ENCODE results near the gene DUSP22. TPM values are rescaled to one million over a fixed set of nuclear protein-coding genes. Genes with fewer than 3 reads are reported as not detected.

DUSP22 gene
- polyA plus RNA-seq, 3 donors = 107 to 120 (median 117) TPM

DNA sequence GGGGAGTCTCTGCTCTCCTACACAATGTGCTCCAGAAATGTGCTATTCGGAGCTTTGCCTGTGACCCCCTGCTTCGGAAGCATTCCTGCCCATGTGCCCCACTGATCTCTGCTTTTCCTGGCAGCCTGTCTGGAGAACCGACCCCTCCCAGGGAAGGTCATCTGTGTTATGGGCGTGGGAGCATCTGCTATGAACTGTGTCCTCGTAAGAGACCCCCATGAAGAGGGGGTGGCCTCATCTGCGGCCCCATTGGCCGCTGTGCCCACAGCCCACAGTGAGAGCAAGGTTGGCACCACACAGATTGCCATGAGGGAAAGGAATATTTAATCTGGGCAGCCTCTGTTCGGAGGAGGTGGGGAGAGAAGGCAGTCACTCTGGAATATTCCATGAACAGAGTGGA, 66.6 kb downstream of the DUSP22 start:
- H3K79me2 ChIP-seq (ENCODE audit: insufficient read depth, low read length) = no peaks in the 10 kb centered on the region
- peaks cover 4 to 31% (median 17%) of the 10 kb centered on the region in 7 donors for H3K9me3 Mint-ChIP-seq
- DNase-seq = no peak
- peaks cover 25 to 33% of the 10 kb centered on the region in 2 donors for H3K4me1 ChIP-seq (ENCODE audit: control insufficient read depth in 1 of 2, insufficient read depth in 2 of 2, low read length in 2 of 2)
- no peak overlapping the region for H3K9ac ChIP-seq (ENCODE audit: insufficient read depth, low read length, poor library complexity, severe bottlenecking)
- intact Hi-C loops (cut with micrococcal nuclease) = no loop called here
- no peak overlapping the region for H3K27ac ChIP-seq (ENCODE audit: low read depth in 1 of 2, low read length in 2 of 2)
- H3K36me3 ChIP-seq (replicated peaks in 1 of 2; ENCODE audit: control insufficient read depth in 1 of 2, insufficient read depth in 2 of 2, low read length in 2 of 2) = no peaks in the 10 kb centered on the region
- no peak overlapping the region for H3K4me2 ChIP-seq (replicated peaks; ENCODE audit: extremely low read depth, low read length, poor library complexity, severe bottlenecking)
- H3K27me3 Mint-ChIP-seq (ENCODE audit: low read depth in 3 of 3) = peaks cover under 1 to 8% (median 5%) of the 10 kb centered on the region in 3 donors
- peaks cover 27% of the 10 kb centered on the region for H3K4me1 Mint-ChIP-seq
- peaks cover 2 to 14% of the 10 kb centered on the region in 2 donors for H3K9me3 ChIP-seq (replicated peaks in 1 of 2; ENCODE audit: control insufficient read depth in 1 of 2, insufficient read depth in 1 of 2, low read length in 2 of 2)
- H3K4me3 Mint-ChIP-seq = no peak overlapping the region
- TF ChIP-seq, protein P1, sequence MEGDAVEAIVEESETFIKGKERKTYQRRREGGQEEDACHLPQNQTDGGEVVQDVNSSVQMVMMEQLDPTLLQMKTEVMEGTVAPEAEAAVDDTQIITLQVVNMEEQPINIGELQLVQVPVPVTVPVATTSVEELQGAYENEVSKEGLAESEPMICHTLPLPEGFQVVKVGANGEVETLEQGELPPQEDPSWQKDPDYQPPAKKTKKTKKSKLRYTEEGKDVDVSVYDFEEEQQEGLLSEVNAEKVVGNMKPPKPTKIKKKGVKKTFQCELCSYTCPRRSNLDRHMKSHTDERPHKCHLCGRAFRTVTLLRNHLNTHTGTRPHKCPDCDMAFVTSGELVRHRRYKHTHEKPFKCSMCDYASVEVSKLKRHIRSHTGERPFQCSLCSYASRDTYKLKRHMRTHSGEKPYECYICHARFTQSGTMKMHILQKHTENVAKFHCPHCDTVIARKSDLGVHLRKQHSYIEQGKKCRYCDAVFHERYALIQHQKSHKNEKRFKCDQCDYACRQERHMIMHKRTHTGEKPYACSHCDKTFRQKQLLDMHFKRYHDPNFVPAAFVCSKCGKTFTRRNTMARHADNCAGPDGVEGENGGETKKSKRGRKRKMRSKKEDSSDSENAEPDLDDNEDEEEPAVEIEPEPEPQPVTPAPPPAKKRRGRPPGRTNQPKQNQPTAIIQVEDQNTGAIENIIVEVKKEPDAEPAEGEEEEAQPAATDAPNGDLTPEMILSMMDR (IDR thresholded peaks at IDR 0.05) = no peak
- no peak overlapping the region for H2AFZ ChIP-seq (ENCODE audit: insufficient read depth, low read depth, low read length, poor library complexity, severe bottlenecking)
- H4K20me1 ChIP-seq (ENCODE audit: insufficient read depth, low read length) = no peaks in the 10 kb centered on the region
- H3K4me3 ChIP-seq (replicated peaks in 1 of 3; ENCODE audit: low read depth in 2 of 3, low read length in 3 of 3) = no peak overlapping the region
- peak overlapping the region in 1 of 7 donors; percentile 50 for H3K27ac Mint-ChIP-seq
- peaks cover 3 to 16% of the 10 kb centered on the region in 2 donors for H3K36me3 Mint-ChIP-seq
- 92% methylated on average over 8 of the region's 8 CpGs for WGBS (ENCODE audit: insufficient coverage)
- H3K27me3 ChIP-seq (ENCODE audit: control insufficient read depth in 2 of 2, insufficient read depth in 2 of 2, low read length in 2 of 2) = no peaks in the 10 kb centered on the region

DNA sequence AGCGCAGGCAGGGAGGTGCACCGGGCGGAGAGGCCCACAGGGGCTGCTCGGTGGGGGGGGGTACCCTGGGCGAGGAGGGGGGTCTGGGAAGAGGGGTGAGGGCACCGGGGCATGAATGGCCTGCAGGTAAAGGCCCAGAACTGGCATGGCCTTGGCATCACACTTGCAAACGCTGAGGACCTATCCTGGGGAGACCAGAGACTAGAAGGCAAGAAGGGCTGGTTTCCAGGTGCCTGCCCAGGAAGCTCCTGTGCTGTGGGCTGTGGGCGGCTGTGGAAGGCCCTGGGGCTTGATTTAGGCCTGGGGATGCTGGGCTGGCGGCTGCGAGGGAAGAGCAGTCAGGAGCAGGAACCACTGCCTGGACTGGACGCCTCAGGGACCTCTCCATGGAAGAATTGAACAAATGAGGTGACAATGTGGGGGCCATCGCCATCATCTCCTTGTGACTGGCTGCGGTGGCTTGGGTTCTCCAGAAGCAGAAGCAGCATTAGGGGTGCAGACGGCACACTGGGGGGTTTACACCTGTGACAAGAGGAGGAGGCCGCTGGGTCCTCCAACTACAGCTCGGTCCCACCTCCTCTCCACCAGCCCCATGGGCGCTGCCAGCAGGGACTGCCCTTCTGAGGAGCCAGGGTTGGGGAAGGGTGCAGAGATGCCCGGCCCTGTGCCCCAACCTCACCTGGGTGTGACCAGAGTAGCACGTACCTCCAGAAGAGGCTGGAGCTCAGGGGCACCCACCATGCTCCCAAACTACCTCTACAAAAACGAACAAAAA, 67.2 kb downstream of the DUSP22 start:
- Histone ChIP-seq H3K36me3 (replicated peaks in 1 of 2; ENCODE audit: control insufficient read depth in 1 of 2, insufficient read depth in 2 of 2, low read length in 2 of 2) (no peaks in the 10 kb centered on the region), H3K4me3 (replicated peaks in 1 of 3; ENCODE audit: low read depth in 2 of 3, low read length in 3 of 3) (no peak overlapping the region), H3K27ac (ENCODE audit: low read depth in 1 of 2, low read length in 2 of 2) (no peak overlapping the region), H3K9me3 (replicated peaks in 1 of 2; ENCODE audit: control insufficient read depth in 1 of 2, insufficient read depth in 1 of 2, low read length in 2 of 2) (peaks cover 8 to 20% of the 10 kb centered on the region in 2 donors), H3K9ac (ENCODE audit: insufficient read depth, low read length, poor library complexity, severe bottlenecking) (no peak overlapping the region), H3K79me2 (ENCODE audit: insufficient read depth, low read length) (no peaks in the 10 kb centered on the region), H3K4me2 (replicated peaks; ENCODE audit: extremely low read depth, low read length, poor library complexity, severe bottlenecking) (no peak overlapping the region), H4K20me1 (ENCODE audit: insufficient read depth, low read length) (no peaks in the 10 kb centered on the region), H2AFZ (ENCODE audit: insufficient read depth, low read depth, low read length, poor library complexity, severe bottlenecking) (no peak overlapping the region), H3K4me1 (ENCODE audit: control insufficient read depth in 1 of 2, insufficient read depth in 2 of 2, low read length in 2 of 2) (peaks cover 25 to 33% of the 10 kb centered on the region in 2 donors), H3K27me3 (ENCODE audit: control insufficient read depth in 2 of 2, insufficient read depth in 2 of 2, low read length in 2 of 2) (no peaks in the 10 kb centered on the region)
- intact Hi-C loops (cut with micrococcal nuclease) = no loop called here
- Mint-ChIP-seq H3K4me3 (no peak overlapping the region), H3K27ac (no peak overlapping the region), H3K9me3 (peaks cover 9 to 32% (median 22%) of the 10 kb centered on the region in 7 donors), H3K36me3 (peaks cover 3 to 16% of the 10 kb centered on the region in 2 donors), H3K27me3 (ENCODE audit: low read depth in 3 of 3) (peaks cover 0 to 10% (median 5%) of the 10 kb centered on the region in 3 donors), H3K4me1 (peaks cover 27% of the 10 kb centered on the region)
- TF ChIP-seq, protein P1 (IDR thresholded peaks at IDR 0.05) = no peak
- DNase-seq = no peak
- 77% methylated on average over 17 of the region's 20 CpGs for WGBS (ENCODE audit: insufficient coverage)

Measured in CD14-positive monocyte (primary cell).